HK-2 (cell line): ENCODE measurements around the gene RAP2B.

ENCODE experiments used
- DNase-seq: peaks from one replicate; pipeline ENCODE4 v3.0.0-alpha.2; 2018; ENCODE audit not compliant: unreplicated experiment

RAP2B gene

GRCh38 chr3:153160451-153161137 lies 1.4 kb upstream of the RAP2B start:
- DNase-seq = peak; percentile 93

GRCh38 chr3:153161138-153161713 lies 800 bp upstream of the RAP2B start:
- peak; percentile 96 for DNase-seq

- peak; percentile 53 for DNase-seq
These were observed 727 bp downstream of the RAP2B start for GRCh38 chr3:153162513-153163392.

GRCh38 chr3:153163393-153163724 lies 1.3 kb downstream of the RAP2B start:
- DNase-seq = no peak

- DNase-seq = no peak
These were observed 1.9 kb downstream of the RAP2B start for GRCh38 chr3:153163756-153164550.

- DNase-seq = no peak
These were observed 3.2 kb downstream of the RAP2B start for GRCh38 chr3:153165261-153165681.

GRCh38 chr3:153166206-153166605 lies 4.2 kb downstream of the RAP2B start:
- DNase-seq = no peak

GRCh38 chr3:153166796-153167195 lies 4.8 kb downstream of the RAP2B start:
- DNase-seq = no peak

GRCh38 chr3:153169793-153170383 lies 7.9 kb downstream of the RAP2B start:
- DNase-seq = no peak

GRCh38 chr3:153171256-153171655 lies 9.2 kb downstream of the RAP2B start:
- no peak for DNase-seq

- DNase-seq = no peak
These were observed 9.9 kb downstream of the RAP2B start for GRCh38 chr3:153171918-153172317.

- DNase-seq = no peak
These were observed 11.1 kb downstream of the RAP2B start for GRCh38 chr3:153172796-153173757.

- DNase-seq = no peak
These were observed 11.9 kb downstream of the RAP2B start for GRCh38 chr3:153173758-153174516.

- DNase-seq = no peak
These were observed 14.2 kb downstream of the RAP2B start for GRCh38 chr3:153176197-153176596.

- no peak for DNase-seq
These were observed 18.9 kb downstream of the RAP2B start for GRCh38 chr3:153180860-153181372.

GRCh38 chr3:153182501-153183293 lies 20.7 kb downstream of the RAP2B start:
- no peak for DNase-seq

GRCh38 chr3:153190923-153191322 lies 28.9 kb downstream of the RAP2B start:
- DNase-seq = no peak

GRCh38 chr3:153192327-153192726 lies 30.3 kb downstream of the RAP2B start:
- no peak for DNase-seq
